ENCODE data around the gene DIDO1. TPM values are rescaled to one million over a fixed set of nuclear protein-coding genes. Genes with fewer than 3 reads are reported as not detected.

Gene DIDO1
- total RNA-seq, 1 donor from 2014 or later: 58.7 TPM

- Histone ChIP-seq H3K4me3 (no peak overlapping the region), H3K9me3 (no peaks in the 10 kb centered on the region), H3K27me3 (no peaks in the 10 kb centered on the region), H3K4me1 (peaks cover 30% of the 10 kb centered on the region), H3K27ac (no peak overlapping the region), H3K36me3 (peaks cover 0 to 5% of the 10 kb centered on the region in 2 donors)
- no peak for TF ChIP-seq POLR2A (IDR thresholded peaks at IDR 0.05)
- TF ChIP-seq, protein P1, sequence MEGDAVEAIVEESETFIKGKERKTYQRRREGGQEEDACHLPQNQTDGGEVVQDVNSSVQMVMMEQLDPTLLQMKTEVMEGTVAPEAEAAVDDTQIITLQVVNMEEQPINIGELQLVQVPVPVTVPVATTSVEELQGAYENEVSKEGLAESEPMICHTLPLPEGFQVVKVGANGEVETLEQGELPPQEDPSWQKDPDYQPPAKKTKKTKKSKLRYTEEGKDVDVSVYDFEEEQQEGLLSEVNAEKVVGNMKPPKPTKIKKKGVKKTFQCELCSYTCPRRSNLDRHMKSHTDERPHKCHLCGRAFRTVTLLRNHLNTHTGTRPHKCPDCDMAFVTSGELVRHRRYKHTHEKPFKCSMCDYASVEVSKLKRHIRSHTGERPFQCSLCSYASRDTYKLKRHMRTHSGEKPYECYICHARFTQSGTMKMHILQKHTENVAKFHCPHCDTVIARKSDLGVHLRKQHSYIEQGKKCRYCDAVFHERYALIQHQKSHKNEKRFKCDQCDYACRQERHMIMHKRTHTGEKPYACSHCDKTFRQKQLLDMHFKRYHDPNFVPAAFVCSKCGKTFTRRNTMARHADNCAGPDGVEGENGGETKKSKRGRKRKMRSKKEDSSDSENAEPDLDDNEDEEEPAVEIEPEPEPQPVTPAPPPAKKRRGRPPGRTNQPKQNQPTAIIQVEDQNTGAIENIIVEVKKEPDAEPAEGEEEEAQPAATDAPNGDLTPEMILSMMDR (IDR thresholded peaks at IDR 0.05): no peak
- TF ChIP-seq POLR2AphosphoS5 (IDR thresholded peaks at IDR 0.05; ENCODE audit: insufficient read depth in 1 of 2, low read depth in 1 of 2): no peak
- no peak for DNase-seq (ENCODE audit: extremely low spot score in 2 of 2)
- intact Hi-C loops (cut with DNase I): no loop called here
These were observed 49.1 kb downstream of the DIDO1 start for GRCh38 chr20:62876902-62877816.

DNA sequence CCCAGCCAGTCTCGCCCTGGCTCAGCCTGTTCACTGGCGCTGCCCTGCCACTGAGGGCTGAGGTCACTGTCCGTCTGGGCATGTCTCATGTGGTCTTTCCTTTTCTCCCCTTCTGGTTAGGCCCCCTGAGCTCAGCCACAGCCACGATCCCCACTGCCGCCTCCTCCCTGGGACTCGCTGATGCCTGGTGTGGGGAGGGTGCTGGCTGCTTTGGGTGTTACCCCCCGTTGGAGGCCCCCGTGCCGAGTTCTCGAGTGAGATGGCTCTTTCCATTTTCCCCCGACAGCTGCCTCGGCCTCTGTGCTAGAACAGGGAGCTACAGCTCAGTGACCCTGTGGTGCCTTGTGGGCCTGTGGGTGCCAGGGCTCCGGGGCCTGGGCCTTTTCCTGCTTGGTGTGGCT is 49.8 kb downstream of the DIDO1 start:
- H3K27me3 ChIP-seq: no peaks in the 10 kb centered on the region
- H3K4me1 ChIP-seq: peaks cover 30% of the 10 kb centered on the region
- H3K27ac ChIP-seq: no peak overlapping the region
- TF ChIP-seq, protein P1 (IDR thresholded peaks at IDR 0.05): no peak
- no peak for TF ChIP-seq POLR2AphosphoS5 (IDR thresholded peaks at IDR 0.05; ENCODE audit: insufficient read depth in 1 of 2, low read depth in 1 of 2)
- no peak for TF ChIP-seq POLR2A (IDR thresholded peaks at IDR 0.05)
- no peaks in the 10 kb centered on the region for H3K9me3 ChIP-seq
- H3K4me3 ChIP-seq: no peak overlapping the region
- H3K36me3 ChIP-seq: peaks cover 0 to 5% of the 10 kb centered on the region in 2 donors
- DNase-seq (ENCODE audit: extremely low spot score in 2 of 2): no peak
- intact Hi-C loops (cut with DNase I): no loop called here

GRCh38 chr20:62875419-62876361 is 50.6 kb downstream of the DIDO1 start:
- no peaks in the 10 kb centered on the region for H3K27me3 ChIP-seq
- peaks cover 0 to 5% of the 10 kb centered on the region in 2 donors for H3K36me3 ChIP-seq
- H3K4me3 ChIP-seq: peak overlapping the region; percentile 4 to 23
- TF ChIP-seq POLR2A (IDR thresholded peaks at IDR 0.05) (no peak), POLR2AphosphoS5 (IDR thresholded peaks at IDR 0.05; ENCODE audit: insufficient read depth in 1 of 2, low read depth in 1 of 2) (peak; percentile 24 to 47)
- TF ChIP-seq, protein P1 (IDR thresholded peaks at IDR 0.05): peak in 1 of 3 experiments; percentile 7
- H3K27ac ChIP-seq: peak overlapping the region; percentile 22
- intact Hi-C loops (cut with DNase I): no loop called here
- DNase-seq (ENCODE audit: extremely low spot score in 2 of 2): no peak
- no peaks in the 10 kb centered on the region for H3K9me3 ChIP-seq
- H3K4me1 ChIP-seq: peaks cover 30% of the 10 kb centered on the region

DNA sequence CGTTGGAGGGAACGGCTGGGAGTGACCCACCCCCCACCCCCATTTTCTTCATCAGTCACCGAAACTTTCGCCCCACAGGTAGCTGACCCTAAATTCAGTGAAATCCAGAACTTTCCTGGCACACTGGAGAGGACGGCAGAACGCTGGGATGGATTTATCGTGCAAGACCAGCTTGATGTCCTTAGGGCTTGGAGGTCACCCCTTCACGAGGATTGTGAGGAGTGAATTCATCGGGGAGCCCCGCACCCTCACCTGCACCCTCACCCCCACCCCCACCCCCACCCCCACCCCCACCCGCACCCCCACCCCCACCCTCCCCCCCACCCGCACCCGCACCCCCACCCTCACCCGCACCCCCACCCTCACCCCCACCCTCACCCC is 51.4 kb downstream of the DIDO1 start:
- TF ChIP-seq, protein P1 (IDR thresholded peaks at IDR 0.05): no peak
- no peak for TF ChIP-seq POLR2AphosphoS5 (IDR thresholded peaks at IDR 0.05; ENCODE audit: insufficient read depth in 1 of 2, low read depth in 1 of 2)
- TF ChIP-seq POLR2A (IDR thresholded peaks at IDR 0.05): no peak

More for the DNA sequence above, 51.4 kb downstream of the DIDO1 start:
- DNase-seq (ENCODE audit: extremely low spot score in 2 of 2): no peak
- intact Hi-C loops (cut with DNase I): no loop called here
- peaks cover 0 to 4% of the 10 kb centered on the region in 2 donors for H3K36me3 ChIP-seq
- no peaks in the 10 kb centered on the region for H3K27me3 ChIP-seq
- H3K4me3 ChIP-seq: no peak overlapping the region
- no peaks in the 10 kb centered on the region for H3K9me3 ChIP-seq
- H3K4me1 ChIP-seq: peaks cover 30% of the 10 kb centered on the region
- no peak overlapping the region for H3K27ac ChIP-seq

Data from vagina (tissue), 2 donors.